AG04450 (cell line): ENCODE data around the gene TOX3. TPM values are rescaled to one million over a fixed set of nuclear protein-coding genes. Genes with fewer than 3 reads are reported as not detected.

Experiments
- CTCF ChIA-PET: fragments of 300-600, 350-600 bp; formaldehyde crosslinking; extraction: SDS; loops from one replicate; lab custom pipeline; 2022; ENCODE audit warnings: antibody characterized with exemption, inconsistent platforms; lab: Charles Lee
- POLR2A ChIA-PET: fragments of 350-600 bp; formaldehyde crosslinking; extraction: SDS; loops from one replicate; lab custom pipeline; 2021; ENCODE audit warnings: antibody characterized with exemption, inconsistent platforms; lab: Yijun Ruan, JAX
- DNase-seq: peaks from one replicate; pipeline ENCODE4 v3.0.0-alpha.2; 2011; ENCODE audit warnings: low read depth, low spot score
- H3K27ac ChIP-seq: one replicate; pipeline ENCODE4 v1.5.1; 2012; ENCODE audit warnings: low read depth, low read length, control low read depth
- H3K27me3 ChIP-seq: one replicate; pipeline ENCODE4 v1.6.0; 2012; ENCODE audit warnings: low read length; ENCODE audit not compliant: control insufficient read depth, insufficient read depth
- H3K4me3 ChIP-seq: 2 replicates; pipeline ENCODE4 v1.5.1; 2011; ENCODE audit warnings: mild to moderate bottlenecking, low read depth, low read length, control low read depth
- H3K9me3 ChIP-seq: 2 replicates; pipeline ENCODE4 v1.5.1; 2012; ENCODE audit warnings: low read length; ENCODE audit not compliant: control insufficient read depth, insufficient read depth
- CTCF ChIP-seq: IDR thresholded peaks from 2 replicates; pipeline ENCODE4 v1.5.1; 2011; ENCODE audit warnings: low read depth, low read length, control low read depth, inconsistent platforms
- polyA plus RNA-seq: library from polyadenylated mRNA; depleted of rRNA; stranded (reverse); fragments of >200 nt; gene quantifications from 2 replicates; pipeline ENCODE4 v1.2.3, GENCODE V29; 2011

The TOX3 gene
- polyA plus RNA-seq, 1 experiment, result not detected

DNA sequence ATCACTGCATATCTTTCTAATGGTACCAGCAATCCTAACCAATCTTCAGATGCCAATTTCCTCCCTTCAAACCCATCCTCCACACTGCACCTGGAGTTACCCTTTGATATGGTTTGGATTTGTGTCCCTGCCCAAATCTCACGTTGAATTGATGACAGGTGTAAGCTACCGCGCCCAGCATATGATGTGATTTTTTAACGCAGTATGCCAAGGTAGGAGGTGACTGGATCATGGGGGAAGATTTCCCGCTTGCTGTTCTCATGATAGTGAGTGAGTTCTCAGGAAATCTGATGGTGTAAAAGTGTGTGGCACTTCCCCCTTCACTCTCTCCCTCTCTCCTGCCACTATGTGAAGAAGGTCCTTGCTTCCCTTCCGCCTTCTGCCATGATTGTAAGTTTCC, 57.0 kb downstream of the TOX3 start:
- H3K27me3 ChIP-seq, result no peaks in the 10 kb centered on the region
- H3K27ac ChIP-seq, result no peak overlapping the region
- ChIA-PET CTCF (no interaction called here), POLR2A (no interaction called here)
- H3K9me3 ChIP-seq, result no peaks in the 10 kb centered on the region
- TF ChIP-seq CTCF, result no peak
- DNase-seq, result no peak
- H3K4me3 ChIP-seq, result no peak overlapping the region

DNA sequence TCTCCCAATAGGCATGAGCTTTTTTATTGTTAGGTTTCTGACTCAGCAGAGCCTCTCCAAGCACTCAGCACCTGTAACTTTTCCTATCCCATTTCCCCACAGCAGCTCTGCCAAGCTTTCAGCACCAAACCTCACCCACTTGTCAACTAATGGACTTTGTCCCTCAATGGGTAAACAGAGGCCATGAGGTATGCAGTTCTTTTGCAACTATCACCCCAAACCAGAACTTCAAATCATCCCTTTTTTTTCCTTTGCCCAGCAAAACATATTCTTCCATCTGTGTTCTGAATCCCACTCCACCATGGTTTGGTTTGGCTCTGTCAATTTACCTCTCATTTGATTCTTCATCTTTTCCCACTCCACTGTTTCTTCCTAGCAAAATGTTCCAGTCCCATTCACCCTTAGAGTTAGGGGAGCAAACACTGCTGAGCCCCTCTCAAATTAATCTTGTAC, 58.1 kb downstream of the TOX3 start:
- DNase-seq, result no peak
- H3K9me3 ChIP-seq, result no peaks in the 10 kb centered on the region
- ChIA-PET CTCF (no interaction called here), POLR2A (no interaction called here)
- no peak overlapping the region for H3K4me3 ChIP-seq
- H3K27me3 ChIP-seq, result no peaks in the 10 kb centered on the region
- no peak overlapping the region for H3K27ac ChIP-seq
- no peak for TF ChIP-seq CTCF

DNA sequence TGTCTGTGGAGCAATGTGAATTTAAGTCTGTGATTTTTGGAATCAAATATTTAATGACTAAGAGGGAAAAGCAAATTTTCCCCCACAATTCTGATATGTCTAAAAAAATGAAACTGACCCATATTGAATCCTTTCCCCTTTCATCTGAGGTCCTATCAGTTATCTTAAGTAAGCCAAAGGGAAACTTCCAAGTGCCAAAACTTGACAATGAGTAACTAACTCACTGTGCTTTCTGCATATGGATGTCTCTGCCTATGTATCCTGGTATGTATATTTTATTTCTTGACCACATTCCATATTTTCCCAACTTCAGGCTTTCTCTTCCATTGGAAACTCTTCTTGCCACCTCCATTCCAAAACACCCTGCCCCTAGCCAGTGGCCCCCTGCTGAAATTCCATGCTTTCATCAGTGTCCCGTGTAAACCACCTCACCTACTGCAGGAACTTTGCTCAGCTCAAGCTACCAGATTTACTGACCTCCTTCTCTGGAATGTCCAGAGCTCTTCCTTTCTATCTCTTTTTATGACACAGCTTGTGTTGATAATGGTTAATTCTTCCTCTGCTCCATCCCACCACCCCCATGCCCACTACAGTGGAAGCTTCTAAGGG, 59.0 kb downstream of the TOX3 start:
- no peak for DNase-seq
- CTCF ChIA-PET, result no interaction called here
- POLR2A ChIA-PET, result no interaction called here
- no peak overlapping the region for H3K27ac ChIP-seq
- H3K9me3 ChIP-seq, result no peaks in the 10 kb centered on the region
- no peak for TF ChIP-seq CTCF
- H3K27me3 ChIP-seq, result no peaks in the 10 kb centered on the region
- H3K4me3 ChIP-seq, result no peak overlapping the region

DNA sequence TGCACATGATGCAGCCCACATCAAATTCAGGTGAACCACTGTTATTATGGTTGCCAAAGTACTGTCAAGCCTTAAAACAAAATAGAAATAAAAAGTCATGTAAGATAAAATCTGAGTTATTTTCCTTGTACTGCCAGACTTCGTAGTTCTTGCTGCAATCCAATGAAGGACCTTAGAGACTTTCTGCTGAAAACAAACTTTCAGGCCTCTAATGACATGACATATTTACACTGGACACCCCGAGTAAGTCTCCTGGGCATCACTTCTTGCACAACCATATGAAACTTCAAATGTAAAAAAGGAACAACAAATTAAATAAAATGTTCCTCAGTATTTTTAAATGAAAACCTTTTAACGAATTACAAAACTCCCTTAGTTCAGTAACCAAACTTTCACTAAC, 66.7 kb downstream of the TOX3 start:
- H3K9me3 ChIP-seq, result no peaks in the 10 kb centered on the region; the same call in 1 of the 2 replicates
- no peaks in the 10 kb centered on the region for H3K27me3 ChIP-seq
- CTCF ChIA-PET, result no interaction called here
- no peak for TF ChIP-seq CTCF
- H3K27ac ChIP-seq, result no peak overlapping the region
- no peak for DNase-seq
- POLR2A ChIA-PET, result no interaction called here
- no peak overlapping the region for H3K4me3 ChIP-seq

DNA sequence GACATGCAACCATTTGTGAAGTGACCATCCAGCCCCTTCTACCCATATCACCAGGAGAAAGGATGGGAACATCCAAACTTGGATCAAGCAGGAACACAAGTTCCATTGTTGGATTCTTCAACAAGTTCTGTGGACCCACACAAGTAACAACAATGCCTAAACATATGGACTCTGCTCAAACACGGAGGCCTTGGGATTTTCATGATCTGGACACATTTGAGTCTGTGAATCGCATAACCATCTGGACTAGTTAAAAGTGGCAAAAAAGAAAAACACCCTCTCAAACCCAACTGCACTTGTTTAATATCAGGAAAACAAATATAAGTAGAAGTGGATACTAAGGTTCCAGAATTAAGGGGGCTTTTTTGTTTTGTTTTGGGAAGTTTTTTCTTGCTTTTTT, 70.8 kb downstream of the TOX3 start:
- no peak for TF ChIP-seq CTCF
- H3K27me3 ChIP-seq, result no peaks in the 10 kb centered on the region
- no peak for DNase-seq
- ChIA-PET POLR2A (no interaction called here), CTCF (no interaction called here)
- H3K27ac ChIP-seq, result no peak overlapping the region
- no peak overlapping the region for H3K4me3 ChIP-seq
- H3K9me3 ChIP-seq, result no peaks in the 10 kb centered on the region; the same call in 1 of the 2 replicates
